ENCODE measurements around the gene ASB3. TPM values are rescaled to one million over a fixed set of nuclear protein-coding genes. Genes with fewer than 3 reads are reported as not detected.

ASB3 gene
- total and polyA plus RNA-seq, 9 of the 15 experiments (the other 6 are each of a cell fraction or from before 2014, with no cell fraction given) = 13.6 to 35.3 (median 18.7) TPM

DNA sequence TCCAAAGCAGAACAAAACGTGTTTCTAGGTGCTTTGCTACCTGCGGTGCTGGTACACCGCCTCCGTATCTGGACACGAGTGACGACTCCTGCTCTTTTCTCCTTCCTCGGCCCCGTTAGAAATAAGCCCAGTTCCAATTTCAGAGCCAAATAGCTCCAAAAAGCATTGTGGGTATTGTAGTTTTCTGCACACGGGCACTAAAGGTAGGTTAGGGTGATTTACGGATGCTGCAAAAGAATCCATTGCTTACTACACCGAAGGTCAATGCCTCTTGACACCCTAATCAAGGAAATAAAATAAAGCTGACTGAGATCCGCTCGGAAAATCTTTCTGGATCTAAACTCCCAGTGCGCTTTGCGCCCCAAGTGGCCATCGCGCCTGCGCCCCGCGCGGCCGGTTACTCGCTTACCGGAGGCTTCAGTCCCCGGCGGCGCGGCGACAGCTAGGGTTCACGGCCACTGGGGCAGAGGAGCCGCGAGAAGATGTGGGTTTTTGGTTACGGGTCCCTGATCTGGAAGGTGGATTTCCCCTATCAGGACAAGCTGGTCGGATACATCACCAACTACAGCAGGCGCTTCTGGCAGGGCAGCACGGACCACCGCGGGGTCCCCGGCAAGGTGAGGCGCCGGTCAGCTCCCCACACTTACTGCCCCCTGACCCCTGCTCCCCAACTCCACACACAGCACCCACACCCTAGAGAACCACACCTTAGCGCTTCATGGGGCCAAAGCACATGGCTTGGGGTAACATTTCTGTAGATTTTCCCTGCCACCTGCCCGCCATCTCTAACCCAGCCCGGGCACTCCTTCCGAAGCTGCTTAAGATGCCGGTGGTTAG lies 19.1 kb downstream of the ASB3 start, which contains the start of gene CHAC2 (continued):
- TF ChIP-seq, protein P1, sequence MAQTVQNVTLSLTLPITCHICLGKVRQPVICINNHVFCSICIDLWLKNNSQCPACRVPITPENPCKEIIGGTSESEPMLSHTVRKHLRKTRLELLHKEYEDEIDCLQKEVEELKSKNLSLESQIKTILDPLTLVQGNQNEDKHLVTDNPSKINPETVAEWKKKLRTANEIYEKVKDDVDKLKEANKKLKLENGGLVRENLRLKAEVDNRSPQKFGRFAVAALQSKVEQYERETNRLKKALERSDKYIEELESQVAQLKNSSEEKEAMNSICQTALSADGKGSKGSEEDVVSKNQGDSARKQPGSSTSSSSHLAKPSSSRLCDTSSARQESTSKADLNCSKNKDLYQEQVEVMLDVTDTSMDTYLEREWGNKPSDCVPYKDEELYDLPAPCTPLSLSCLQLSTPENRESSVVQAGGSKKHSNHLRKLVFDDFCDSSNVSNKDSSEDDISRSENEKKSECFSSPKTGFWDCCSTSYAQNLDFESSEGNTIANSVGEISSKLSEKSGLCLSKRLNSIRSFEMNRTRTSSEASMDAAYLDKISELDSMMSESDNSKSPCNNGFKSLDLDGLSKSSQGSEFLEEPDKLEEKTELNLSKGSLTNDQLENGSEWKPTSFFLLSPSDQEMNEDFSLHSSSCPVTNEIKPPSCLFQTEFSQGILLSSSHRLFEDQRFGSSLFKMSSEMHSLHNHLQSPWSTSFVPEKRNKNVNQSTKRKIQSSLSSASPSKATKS (CRISPR knock-in tag; IDR thresholded peaks at IDR 0.05) = no peak
- TF ChIP-seq, protein P2, sequence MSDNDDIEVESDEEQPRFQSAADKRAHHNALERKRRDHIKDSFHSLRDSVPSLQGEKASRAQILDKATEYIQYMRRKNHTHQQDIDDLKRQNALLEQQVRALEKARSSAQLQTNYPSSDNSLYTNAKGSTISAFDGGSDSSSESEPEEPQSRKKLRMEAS (CRISPR knock-in tag; IDR thresholded peaks at IDR 0.05) = peak; percentile 62
- TF ChIP-seq MED1 (CRISPR knock-in tag; IDR thresholded peaks at IDR 0.05; ENCODE audit: borderline replicate concordance) (no peak), PHF21A (IDR thresholded peaks at IDR 0.05; ENCODE audit: borderline replicate concordance, low read depth) (peak; percentile 29; the same call in 1 of the 2 replicates), ZNF79 (CRISPR knock-in tag; IDR thresholded peaks at IDR 0.05; ENCODE audit: low read depth) (no peak), HMG20A (CRISPR knock-in tag; conservative IDR thresholded peaks at IDR 0.05) (no peak), NR1H2 (CRISPR knock-in tag; IDR thresholded peaks at IDR 0.05) (no peak), RB1 (IDR thresholded peaks at IDR 0.05; ENCODE audit: low read depth) (peak; percentile 60; the same call in 1 of the 2 replicates), CHD4 (IDR thresholded peaks at IDR 0.05; ENCODE audit: insufficient read depth, insufficient replicate concordance, low read depth, low read length, poor library complexity, severe bottlenecking) (no peak), CBX1 (IDR thresholded peaks at IDR 0.05; ENCODE audit: low read depth) (0 out of 2 replicates have a peak, but pooled peaks have one; percentile 44), CBFA2T2 (conservative IDR thresholded peaks at IDR 0.05) (no peak), NFE2L1 (tag; IDR thresholded peaks at IDR 0.05; ENCODE audit: borderline replicate concordance, low read depth) (no peak)
- TF ChIP-seq, protein P3, sequence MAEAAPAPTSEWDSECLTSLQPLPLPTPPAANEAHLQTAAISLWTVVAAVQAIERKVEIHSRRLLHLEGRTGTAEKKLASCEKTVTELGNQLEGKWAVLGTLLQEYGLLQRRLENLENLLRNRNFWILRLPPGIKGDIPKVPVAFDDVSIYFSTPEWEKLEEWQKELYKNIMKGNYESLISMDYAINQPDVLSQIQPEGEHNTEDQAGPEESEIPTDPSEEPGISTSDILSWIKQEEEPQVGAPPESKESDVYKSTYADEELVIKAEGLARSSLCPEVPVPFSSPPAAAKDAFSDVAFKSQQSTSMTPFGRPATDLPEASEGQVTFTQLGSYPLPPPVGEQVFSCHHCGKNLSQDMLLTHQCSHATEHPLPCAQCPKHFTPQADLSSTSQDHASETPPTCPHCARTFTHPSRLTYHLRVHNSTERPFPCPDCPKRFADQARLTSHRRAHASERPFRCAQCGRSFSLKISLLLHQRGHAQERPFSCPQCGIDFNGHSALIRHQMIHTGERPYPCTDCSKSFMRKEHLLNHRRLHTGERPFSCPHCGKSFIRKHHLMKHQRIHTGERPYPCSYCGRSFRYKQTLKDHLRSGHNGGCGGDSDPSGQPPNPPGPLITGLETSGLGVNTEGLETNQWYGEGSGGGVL (CRISPR knock-in tag; IDR thresholded peaks at IDR 0.05) = no peak
- TF ChIP-seq, protein P4, sequence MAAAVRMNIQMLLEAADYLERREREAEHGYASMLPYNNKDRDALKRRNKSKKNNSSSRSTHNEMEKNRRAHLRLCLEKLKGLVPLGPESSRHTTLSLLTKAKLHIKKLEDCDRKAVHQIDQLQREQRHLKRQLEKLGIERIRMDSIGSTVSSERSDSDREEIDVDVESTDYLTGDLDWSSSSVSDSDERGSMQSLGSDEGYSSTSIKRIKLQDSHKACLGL (CRISPR knock-in tag; IDR thresholded peaks at IDR 0.05; ENCODE audit: borderline replicate concordance, poor library complexity, severe bottlenecking) = no peak
- TF ChIP-seq, protein P5, sequence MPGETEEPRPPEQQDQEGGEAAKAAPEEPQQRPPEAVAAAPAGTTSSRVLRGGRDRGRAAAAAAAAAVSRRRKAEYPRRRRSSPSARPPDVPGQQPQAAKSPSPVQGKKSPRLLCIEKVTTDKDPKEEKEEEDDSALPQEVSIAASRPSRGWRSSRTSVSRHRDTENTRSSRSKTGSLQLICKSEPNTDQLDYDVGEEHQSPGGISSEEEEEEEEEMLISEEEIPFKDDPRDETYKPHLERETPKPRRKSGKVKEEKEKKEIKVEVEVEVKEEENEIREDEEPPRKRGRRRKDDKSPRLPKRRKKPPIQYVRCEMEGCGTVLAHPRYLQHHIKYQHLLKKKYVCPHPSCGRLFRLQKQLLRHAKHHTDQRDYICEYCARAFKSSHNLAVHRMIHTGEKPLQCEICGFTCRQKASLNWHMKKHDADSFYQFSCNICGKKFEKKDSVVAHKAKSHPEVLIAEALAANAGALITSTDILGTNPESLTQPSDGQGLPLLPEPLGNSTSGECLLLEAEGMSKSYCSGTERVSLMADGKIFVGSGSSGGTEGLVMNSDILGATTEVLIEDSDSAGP (CRISPR knock-in tag; IDR thresholded peaks at IDR 0.05) = no peak
- TF ChIP-seq, protein P6, sequence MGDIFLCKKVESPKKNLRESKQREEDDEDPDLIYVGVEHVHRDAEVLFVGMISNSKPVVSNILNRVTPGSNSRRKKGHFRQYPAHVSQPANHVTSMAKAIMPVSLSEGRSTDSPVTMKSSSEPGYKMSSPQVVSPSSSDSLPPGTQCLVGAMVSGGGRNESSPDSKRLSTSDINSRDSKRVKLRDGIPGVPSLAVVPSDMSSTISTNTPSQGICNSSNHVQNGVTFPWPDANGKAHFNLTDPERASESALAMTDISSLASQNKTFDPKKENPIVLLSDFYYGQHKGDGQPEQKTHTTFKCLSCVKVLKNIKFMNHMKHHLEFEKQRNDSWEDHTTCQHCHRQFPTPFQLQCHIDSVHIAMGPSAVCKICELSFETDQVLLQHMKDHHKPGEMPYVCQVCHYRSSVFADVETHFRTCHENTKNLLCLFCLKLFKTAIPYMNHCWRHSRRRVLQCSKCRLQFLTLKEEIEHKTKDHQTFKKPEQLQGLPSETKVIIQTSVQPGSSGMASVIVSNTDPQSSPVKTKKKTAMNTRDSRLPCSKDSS (IDR thresholded peaks at IDR 0.05; ENCODE audit: low read depth, partially characterized antibody) = no peak
